ENCODE measurements around the gene SMOC2. TPM values are rescaled to one million over a fixed set of nuclear protein-coding genes. Genes with fewer than 3 reads are reported as not detected.

Gene SMOC2
- polyA plus RNA-seq, 3 donors = not detected

DNA sequence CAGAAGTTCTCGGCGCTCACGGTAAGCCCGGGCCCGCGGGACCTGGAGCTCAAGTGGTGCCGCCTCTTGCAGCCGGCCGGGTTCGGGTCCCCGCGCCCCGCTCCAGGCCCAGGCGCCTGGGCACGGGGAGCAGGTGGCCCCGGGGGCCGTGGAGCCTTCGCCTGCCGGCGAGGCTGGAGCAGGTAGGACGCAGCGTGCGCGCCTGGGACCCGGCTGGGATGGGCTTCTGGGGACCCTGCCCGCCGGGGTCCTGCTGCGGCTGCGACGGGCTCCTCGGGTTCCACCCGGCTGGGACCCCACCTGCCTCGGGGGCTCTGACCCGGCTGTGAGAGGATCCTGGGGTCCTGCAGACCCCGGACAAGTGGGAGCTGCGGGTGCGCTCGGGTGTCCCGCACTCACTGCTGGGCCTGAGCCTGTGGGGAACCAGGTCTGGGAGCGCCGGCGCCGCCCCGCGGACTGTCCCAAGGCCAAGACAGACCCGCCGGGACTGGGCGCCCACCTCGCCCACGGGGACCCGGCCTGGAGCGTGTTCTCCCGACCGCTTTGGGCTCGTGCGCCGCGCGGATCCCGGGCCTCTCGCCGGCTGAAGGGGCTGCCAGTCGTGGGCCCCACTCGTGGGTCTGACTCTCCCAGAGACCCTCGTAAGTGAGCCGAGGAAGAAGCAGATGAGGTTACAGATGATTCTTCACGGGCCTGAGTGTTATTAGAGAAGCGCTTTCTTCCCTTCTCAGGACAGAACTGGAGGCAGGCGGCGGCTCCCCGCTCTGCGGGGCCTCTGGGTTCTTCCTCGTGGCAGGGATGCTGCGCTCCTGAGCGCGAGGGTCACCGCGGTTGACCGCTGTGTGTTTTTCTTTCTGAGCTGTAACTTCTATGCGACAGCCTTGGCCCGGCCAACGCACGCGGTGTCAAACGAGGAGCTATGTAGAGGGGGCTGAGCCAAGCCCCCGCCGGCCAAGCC, 729 bp downstream of the SMOC2 start:
- Histone ChIP-seq H3K9ac (ENCODE audit: insufficient read depth, low read length, poor library complexity, severe bottlenecking) (no peak overlapping the region), H3K27me3 (ENCODE audit: control insufficient read depth in 2 of 2, insufficient read depth in 2 of 2, low read length in 2 of 2) (peaks cover 29 to 44% of the 10 kb centered on the region in 2 donors), H3K4me3 (replicated peaks in 1 of 3; ENCODE audit: low read depth in 2 of 3, low read length in 3 of 3) (no peak overlapping the region), H2AFZ (ENCODE audit: insufficient read depth, low read depth, low read length, poor library complexity, severe bottlenecking) (no peak overlapping the region), H3K9me3 (replicated peaks in 1 of 2; ENCODE audit: control insufficient read depth in 1 of 2, insufficient read depth in 1 of 2, low read length in 2 of 2) (peaks cover 0 to 17% of the 10 kb centered on the region in 2 donors), H3K4me2 (replicated peaks; ENCODE audit: extremely low read depth, low read length, poor library complexity, severe bottlenecking) (no peak overlapping the region), H3K36me3 (replicated peaks in 1 of 2; ENCODE audit: control insufficient read depth in 1 of 2, insufficient read depth in 2 of 2, low read length in 2 of 2) (no peaks in the 10 kb centered on the region), H3K79me2 (ENCODE audit: insufficient read depth, low read length) (no peaks in the 10 kb centered on the region), H3K27ac (ENCODE audit: low read depth in 1 of 2, low read length in 2 of 2) (no peak overlapping the region), H3K4me1 (ENCODE audit: control insufficient read depth in 1 of 2, insufficient read depth in 2 of 2, low read length in 2 of 2) (no peaks in the 10 kb centered on the region), H4K20me1 (ENCODE audit: insufficient read depth, low read length) (no peaks in the 10 kb centered on the region)
- Mint-ChIP-seq H3K27ac (no peak overlapping the region), H3K9me3 (peaks cover 0 to 6% (median 0%) of the 10 kb centered on the region in 7 donors), H3K4me1 (no peaks in the 10 kb centered on the region), H3K4me3 (peak overlapping the region in 1 of 2 donors; percentile 70), H3K36me3 (peaks cover 0 to 3% of the 10 kb centered on the region in 2 donors), H3K27me3 (ENCODE audit: low read depth in 3 of 3) (peaks cover 42 to 53% (median 43%) of the 10 kb centered on the region in 3 donors)
- DNase-seq = no peak
- TF ChIP-seq, protein P1, sequence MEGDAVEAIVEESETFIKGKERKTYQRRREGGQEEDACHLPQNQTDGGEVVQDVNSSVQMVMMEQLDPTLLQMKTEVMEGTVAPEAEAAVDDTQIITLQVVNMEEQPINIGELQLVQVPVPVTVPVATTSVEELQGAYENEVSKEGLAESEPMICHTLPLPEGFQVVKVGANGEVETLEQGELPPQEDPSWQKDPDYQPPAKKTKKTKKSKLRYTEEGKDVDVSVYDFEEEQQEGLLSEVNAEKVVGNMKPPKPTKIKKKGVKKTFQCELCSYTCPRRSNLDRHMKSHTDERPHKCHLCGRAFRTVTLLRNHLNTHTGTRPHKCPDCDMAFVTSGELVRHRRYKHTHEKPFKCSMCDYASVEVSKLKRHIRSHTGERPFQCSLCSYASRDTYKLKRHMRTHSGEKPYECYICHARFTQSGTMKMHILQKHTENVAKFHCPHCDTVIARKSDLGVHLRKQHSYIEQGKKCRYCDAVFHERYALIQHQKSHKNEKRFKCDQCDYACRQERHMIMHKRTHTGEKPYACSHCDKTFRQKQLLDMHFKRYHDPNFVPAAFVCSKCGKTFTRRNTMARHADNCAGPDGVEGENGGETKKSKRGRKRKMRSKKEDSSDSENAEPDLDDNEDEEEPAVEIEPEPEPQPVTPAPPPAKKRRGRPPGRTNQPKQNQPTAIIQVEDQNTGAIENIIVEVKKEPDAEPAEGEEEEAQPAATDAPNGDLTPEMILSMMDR (IDR thresholded peaks at IDR 0.05) = no peak
- WGBS (ENCODE audit: insufficient coverage) = 3% methylated on average over 87 of the region's 87 CpGs
- intact Hi-C loops (cut with micrococcal nuclease) = no loop called here

DNA sequence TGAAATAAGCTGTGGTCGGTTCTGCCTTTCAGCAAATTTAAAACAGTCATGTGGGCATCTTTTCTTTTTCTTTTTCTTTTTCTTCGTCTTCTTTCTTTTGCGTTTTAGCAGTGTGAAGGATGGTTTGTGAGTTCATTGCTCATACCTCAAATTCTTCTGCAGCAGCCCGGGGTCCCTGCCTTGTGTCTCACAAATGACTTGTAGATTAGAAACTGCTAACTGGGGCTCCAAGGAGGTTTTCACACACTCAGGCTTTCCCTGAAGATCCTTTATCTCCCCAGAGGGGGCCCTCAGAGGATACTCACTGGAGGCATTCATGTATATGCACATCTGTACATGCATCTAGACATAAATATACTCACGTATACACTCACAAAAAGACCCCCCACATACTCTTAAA, 1.7 kb downstream of the SMOC2 start:
- Mint-ChIP-seq H3K4me3 (peak overlapping the region in 1 of 2 donors; percentile 70), H3K4me1 (peaks cover 4% of the 10 kb centered on the region), H3K36me3 (peaks cover 0 to 3% of the 10 kb centered on the region in 2 donors), H3K27ac (no peak overlapping the region), H3K9me3 (peaks cover 0 to 6% (median 0%) of the 10 kb centered on the region in 7 donors), H3K27me3 (ENCODE audit: low read depth in 3 of 3) (peaks cover 42 to 50% (median 44%) of the 10 kb centered on the region in 3 donors)
- Histone ChIP-seq H4K20me1 (ENCODE audit: insufficient read depth, low read length) (no peaks in the 10 kb centered on the region), H2AFZ (ENCODE audit: insufficient read depth, low read depth, low read length, poor library complexity, severe bottlenecking) (no peak overlapping the region), H3K36me3 (replicated peaks in 1 of 2; ENCODE audit: control insufficient read depth in 1 of 2, insufficient read depth in 2 of 2, low read length in 2 of 2) (no peaks in the 10 kb centered on the region), H3K4me1 (ENCODE audit: control insufficient read depth in 1 of 2, insufficient read depth in 2 of 2, low read length in 2 of 2) (no peaks in the 10 kb centered on the region), H3K27ac (ENCODE audit: low read depth in 1 of 2, low read length in 2 of 2) (no peak overlapping the region), H3K4me3 (replicated peaks in 1 of 3; ENCODE audit: low read depth in 2 of 3, low read length in 3 of 3) (no peak overlapping the region), H3K4me2 (replicated peaks; ENCODE audit: extremely low read depth, low read length, poor library complexity, severe bottlenecking) (no peak overlapping the region), H3K79me2 (ENCODE audit: insufficient read depth, low read length) (no peaks in the 10 kb centered on the region), H3K27me3 (ENCODE audit: control insufficient read depth in 2 of 2, insufficient read depth in 2 of 2, low read length in 2 of 2) (peaks cover 29 to 44% of the 10 kb centered on the region in 2 donors), H3K9me3 (replicated peaks in 1 of 2; ENCODE audit: control insufficient read depth in 1 of 2, insufficient read depth in 1 of 2, low read length in 2 of 2) (peaks cover 0 to 17% of the 10 kb centered on the region in 2 donors), H3K9ac (ENCODE audit: insufficient read depth, low read length, poor library complexity, severe bottlenecking) (no peak overlapping the region)
- intact Hi-C loops (cut with micrococcal nuclease) = no loop called here
- TF ChIP-seq, protein P1 (IDR thresholded peaks at IDR 0.05) = no peak
- 28% methylated on average over 2 of the region's 5 CpGs for WGBS (ENCODE audit: insufficient coverage)
- DNase-seq = no peak

All from CD14-positive monocyte (primary cell).